ENCODE results near the gene SLC6A7. TPM values are rescaled to one million over a fixed set of nuclear protein-coding genes. Genes with fewer than 3 reads are reported as not detected.

SLC6A7 gene
- total RNA-seq, 1 donor = not detected

DNA sequence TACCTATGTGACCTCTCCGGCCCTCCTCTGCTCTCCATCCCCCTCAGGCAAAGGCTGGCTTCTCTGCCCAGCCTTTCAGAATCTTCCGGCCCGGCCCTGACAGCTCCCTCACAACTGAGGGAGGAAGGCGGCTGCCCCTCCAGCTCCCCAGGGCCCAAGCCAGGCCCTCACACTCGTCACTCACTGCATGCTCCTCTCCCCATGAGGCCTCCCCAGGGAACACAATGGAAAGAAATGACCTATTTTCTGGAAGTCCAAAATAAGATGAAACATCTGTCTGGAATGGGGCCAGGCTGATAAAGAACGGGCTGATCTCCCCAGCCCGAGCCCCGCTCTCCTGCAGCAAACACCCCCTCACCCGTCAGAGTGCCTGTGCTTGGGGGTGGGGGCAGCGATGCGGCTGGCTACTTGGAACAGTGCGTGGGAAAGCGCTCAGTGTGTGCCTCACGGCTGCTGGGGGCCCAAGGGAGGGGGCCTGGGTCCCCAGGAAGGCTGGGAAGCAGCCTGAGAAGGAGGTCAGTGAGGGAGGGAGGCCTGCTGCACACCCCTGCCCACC is 45.5 kb upstream of the SLC6A7 start:
- TF ChIP-seq, protein P1, sequence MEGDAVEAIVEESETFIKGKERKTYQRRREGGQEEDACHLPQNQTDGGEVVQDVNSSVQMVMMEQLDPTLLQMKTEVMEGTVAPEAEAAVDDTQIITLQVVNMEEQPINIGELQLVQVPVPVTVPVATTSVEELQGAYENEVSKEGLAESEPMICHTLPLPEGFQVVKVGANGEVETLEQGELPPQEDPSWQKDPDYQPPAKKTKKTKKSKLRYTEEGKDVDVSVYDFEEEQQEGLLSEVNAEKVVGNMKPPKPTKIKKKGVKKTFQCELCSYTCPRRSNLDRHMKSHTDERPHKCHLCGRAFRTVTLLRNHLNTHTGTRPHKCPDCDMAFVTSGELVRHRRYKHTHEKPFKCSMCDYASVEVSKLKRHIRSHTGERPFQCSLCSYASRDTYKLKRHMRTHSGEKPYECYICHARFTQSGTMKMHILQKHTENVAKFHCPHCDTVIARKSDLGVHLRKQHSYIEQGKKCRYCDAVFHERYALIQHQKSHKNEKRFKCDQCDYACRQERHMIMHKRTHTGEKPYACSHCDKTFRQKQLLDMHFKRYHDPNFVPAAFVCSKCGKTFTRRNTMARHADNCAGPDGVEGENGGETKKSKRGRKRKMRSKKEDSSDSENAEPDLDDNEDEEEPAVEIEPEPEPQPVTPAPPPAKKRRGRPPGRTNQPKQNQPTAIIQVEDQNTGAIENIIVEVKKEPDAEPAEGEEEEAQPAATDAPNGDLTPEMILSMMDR (IDR thresholded peaks at IDR 0.05; ENCODE audit: extremely low read depth, low read depth, low read length) = no peak
- H3K4me3 ChIP-seq (ENCODE audit: insufficient read depth, low read length) = peak overlapping the region; percentile 42
- no peaks in the 10 kb centered on the region for H3K9me3 ChIP-seq (ENCODE audit: low read depth, low read length)
- peaks cover 9% of the 10 kb centered on the region for H4K20me1 ChIP-seq (ENCODE audit: insufficient read depth, low read length)
- H3K4me2 ChIP-seq (ENCODE audit: insufficient read depth, low read length) = peak overlapping the region; percentile 70
- H3K27ac ChIP-seq (ENCODE audit: low read depth, low read length) = peak overlapping the region; percentile 96
- peaks cover 85% of the 10 kb centered on the region for H3K4me1 ChIP-seq (ENCODE audit: insufficient read depth, low read length)
- no peak for DNase-seq (ENCODE audit: insufficient read length, low spot score, missing footprints)
- H3K36me3 ChIP-seq (ENCODE audit: insufficient read depth, low read length) = peaks cover 29% of the 10 kb centered on the region
- no peaks in the 10 kb centered on the region for H3K27me3 ChIP-seq (ENCODE audit: insufficient read depth, low read length)
- H3K79me2 ChIP-seq (ENCODE audit: insufficient read depth, low read length) = peaks cover 79% of the 10 kb centered on the region
- H2AFZ ChIP-seq (ENCODE audit: low read length) = no peak overlapping the region

DNA sequence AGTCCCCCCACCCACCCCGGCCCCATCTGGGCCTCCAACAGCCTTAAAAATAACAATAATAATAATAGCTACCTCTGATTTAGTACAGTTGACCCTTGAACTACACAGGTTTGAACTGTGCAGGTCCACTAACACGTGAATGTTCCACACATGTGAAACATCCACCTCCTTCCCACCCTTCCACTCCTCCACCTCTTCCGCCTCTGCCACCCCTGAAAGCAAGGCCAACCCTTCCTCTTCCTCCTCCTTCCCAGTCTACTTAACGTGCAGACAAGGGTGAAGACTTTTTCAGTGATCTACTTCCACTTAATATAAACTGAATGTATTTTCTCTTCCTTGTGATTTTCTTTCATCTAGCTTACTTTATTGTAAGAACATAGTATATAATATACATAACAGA is 45.0 kb upstream of the SLC6A7 start:
- H3K79me2 ChIP-seq (ENCODE audit: insufficient read depth, low read length) = peaks cover 80% of the 10 kb centered on the region
- H3K4me2 ChIP-seq (ENCODE audit: insufficient read depth, low read length) = peak overlapping the region; percentile 70
- peak overlapping the region; percentile 96 for H3K27ac ChIP-seq (ENCODE audit: low read depth, low read length)
- H4K20me1 ChIP-seq (ENCODE audit: insufficient read depth, low read length) = peaks cover 14% of the 10 kb centered on the region
- DNase-seq (ENCODE audit: insufficient read length, low spot score, missing footprints) = no peak
- no peaks in the 10 kb centered on the region for H3K9me3 ChIP-seq (ENCODE audit: low read depth, low read length)
- no peak overlapping the region for H2AFZ ChIP-seq (ENCODE audit: low read length)
- peaks cover 85% of the 10 kb centered on the region for H3K4me1 ChIP-seq (ENCODE audit: insufficient read depth, low read length)
- TF ChIP-seq, protein P1 (IDR thresholded peaks at IDR 0.05; ENCODE audit: extremely low read depth, low read depth, low read length) = no peak
- no peaks in the 10 kb centered on the region for H3K27me3 ChIP-seq (ENCODE audit: insufficient read depth, low read length)
- H3K4me3 ChIP-seq (ENCODE audit: insufficient read depth, low read length) = no peak overlapping the region
- H3K36me3 ChIP-seq (ENCODE audit: insufficient read depth, low read length) = peaks cover 34% of the 10 kb centered on the region

- peak overlapping the region; percentile 96 for H3K27ac ChIP-seq (ENCODE audit: low read depth, low read length)
Measured at GRCh38 chr5:150146235-150146634, 43.6 kb upstream of the SLC6A7 start.

GRCh38 chr5:150146862-150147601 is 42.8 kb upstream of the SLC6A7 start:
- Histone ChIP-seq H3K9me3 (ENCODE audit: low read depth, low read length) (no peaks in the 10 kb centered on the region), H3K36me3 (ENCODE audit: insufficient read depth, low read length) (peaks cover 41% of the 10 kb centered on the region), H3K4me3 (ENCODE audit: insufficient read depth, low read length) (no peak overlapping the region), H3K27me3 (ENCODE audit: insufficient read depth, low read length) (no peaks in the 10 kb centered on the region), H3K27ac (ENCODE audit: low read depth, low read length) (peak overlapping the region; percentile 95), H3K79me2 (ENCODE audit: insufficient read depth, low read length) (peaks cover 78% of the 10 kb centered on the region), H3K4me1 (ENCODE audit: insufficient read depth, low read length) (peaks cover 79% of the 10 kb centered on the region), H4K20me1 (ENCODE audit: insufficient read depth, low read length) (peaks cover 20% of the 10 kb centered on the region), H3K4me2 (ENCODE audit: insufficient read depth, low read length) (peak overlapping the region; percentile 12), H2AFZ (ENCODE audit: low read length) (no peak overlapping the region)
- DNase-seq (ENCODE audit: insufficient read length, low spot score, missing footprints) = no peak
- TF ChIP-seq, protein P1 (IDR thresholded peaks at IDR 0.05; ENCODE audit: extremely low read depth, low read depth, low read length) = no peak

More at GRCh38 chr5:150146235-150146634, 43.6 kb upstream of the SLC6A7 start:
- no peak for DNase-seq (ENCODE audit: insufficient read length, low spot score, missing footprints)
- Histone ChIP-seq H4K20me1 (ENCODE audit: insufficient read depth, low read length) (peaks cover 19% of the 10 kb centered on the region), H3K79me2 (ENCODE audit: insufficient read depth, low read length) (peaks cover 80% of the 10 kb centered on the region), H3K27me3 (ENCODE audit: insufficient read depth, low read length) (no peaks in the 10 kb centered on the region), H3K36me3 (ENCODE audit: insufficient read depth, low read length) (peaks cover 42% of the 10 kb centered on the region), H3K4me3 (ENCODE audit: insufficient read depth, low read length) (no peak overlapping the region), H3K4me2 (ENCODE audit: insufficient read depth, low read length) (no peak overlapping the region), H3K9me3 (ENCODE audit: low read depth, low read length) (no peaks in the 10 kb centered on the region), H3K4me1 (ENCODE audit: insufficient read depth, low read length) (peaks cover 84% of the 10 kb centered on the region), H2AFZ (ENCODE audit: low read length) (no peak overlapping the region)
- TF ChIP-seq, protein P1 (IDR thresholded peaks at IDR 0.05; ENCODE audit: extremely low read depth, low read depth, low read length) = no peak
